HG03558 (cell line): ENCODE measurements around the gene DNLZ.

Experiments used
- ATAC-seq: cut with Tn5 transposase; IDR thresholded peaks from one replicate; pipeline ENCODE4 v1.9.1; 2021; ENCODE audit warnings: moderate number of reproducible peaks; ENCODE audit not compliant: unreplicated experiment; ENCODE audit errors: extremely low read depth

DNLZ gene

DNA sequence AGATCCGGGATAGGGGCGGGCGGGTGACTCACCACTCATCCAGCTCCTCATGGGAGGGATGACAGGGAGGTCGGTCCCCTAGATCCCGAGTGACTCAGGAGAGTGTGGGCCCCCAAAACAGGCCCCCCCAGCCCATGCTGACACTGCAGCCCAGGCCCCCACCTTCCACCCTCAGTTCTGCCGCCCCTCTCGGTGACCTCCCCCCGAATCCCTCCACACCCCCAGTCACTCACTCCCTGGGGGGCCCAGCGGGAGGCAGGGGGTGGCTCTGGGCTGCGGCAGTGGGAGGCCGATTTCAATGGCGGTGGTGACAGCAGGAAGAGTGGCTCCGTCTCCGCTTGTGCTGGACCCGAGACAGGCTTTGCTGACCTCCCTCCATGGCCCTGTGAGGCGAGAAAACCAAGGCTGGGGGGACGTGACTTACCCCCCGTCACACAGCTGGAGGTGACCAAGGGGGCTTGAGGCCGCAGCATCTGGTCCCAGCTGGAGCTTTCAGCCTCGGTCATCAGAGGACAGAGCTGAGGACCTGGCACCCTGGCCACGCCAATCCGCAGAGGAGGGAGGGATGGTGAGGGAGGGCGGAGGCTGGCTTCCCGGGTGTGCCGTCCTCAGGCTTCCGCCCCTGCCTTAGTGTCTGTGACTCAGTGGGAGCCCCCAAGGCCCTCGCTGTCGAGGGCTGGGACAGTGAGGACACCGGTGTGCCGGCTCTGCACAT lies 27.2 kb downstream of the DNLZ start:
- ATAC-seq = no peak

DNA sequence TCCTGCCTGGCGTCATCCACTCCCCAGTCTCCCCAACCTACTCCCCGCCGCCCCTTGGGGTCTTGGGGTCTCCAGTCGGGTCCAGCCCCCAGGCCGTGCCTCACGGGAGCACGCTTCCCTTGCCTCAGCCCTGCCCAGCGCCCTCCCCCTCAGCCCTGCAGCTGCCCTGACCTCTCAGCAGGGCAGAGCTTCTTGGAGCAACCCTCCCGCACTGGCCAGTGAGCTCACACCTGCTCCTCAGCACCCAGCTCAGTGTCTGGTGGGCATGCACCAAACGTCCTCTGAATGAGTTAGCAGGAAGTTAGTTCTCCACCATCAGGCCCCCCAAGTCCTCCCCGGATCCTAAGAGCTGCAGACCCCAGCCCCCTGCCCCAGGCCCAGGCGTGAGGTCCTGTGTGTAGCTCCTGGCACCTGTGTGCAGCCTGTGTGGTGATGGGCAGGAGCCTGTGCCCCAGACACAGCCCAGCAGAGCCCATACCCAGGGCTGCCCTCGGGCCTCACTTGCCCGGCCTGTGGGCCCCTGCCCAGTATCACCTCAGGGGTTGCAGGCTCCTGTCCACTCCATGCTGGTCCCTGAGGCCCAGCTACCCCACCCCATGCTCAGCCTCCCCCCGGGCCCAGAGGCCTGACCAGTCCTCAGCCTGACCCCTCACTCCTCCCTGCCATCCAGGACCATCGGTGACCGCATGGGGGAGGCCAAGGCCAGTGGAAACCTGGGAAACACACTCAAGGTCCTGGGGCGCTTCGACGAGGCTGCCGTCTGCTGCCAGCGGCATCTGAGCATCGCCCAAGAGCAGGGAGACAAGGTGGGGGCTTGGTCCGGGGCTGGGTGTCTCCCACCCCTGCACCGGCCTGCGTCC lies 28.0 kb downstream of the DNLZ start:
- ATAC-seq = no peak

DNA sequence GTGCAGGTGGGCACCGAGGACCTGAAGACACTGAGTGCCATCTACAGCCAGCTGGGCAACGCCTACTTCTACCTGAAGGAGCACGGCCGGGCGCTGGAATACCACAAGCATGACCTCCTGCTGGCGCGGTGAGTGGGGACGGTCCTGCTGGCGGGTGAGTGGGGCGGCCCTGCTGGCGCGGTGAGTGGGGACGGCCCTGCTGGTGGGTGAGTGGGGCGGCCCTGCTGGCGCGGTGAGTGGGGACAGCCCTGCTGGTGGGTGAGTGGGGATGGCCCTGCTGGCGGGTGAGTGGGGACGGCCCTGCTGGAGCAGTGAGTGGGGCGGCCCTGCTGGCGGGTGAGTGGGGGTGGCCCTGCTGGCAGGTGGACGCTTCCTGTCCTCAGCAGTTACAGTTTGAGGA lies 29.0 kb downstream of the DNLZ start:
- no peak for ATAC-seq

DNA sequence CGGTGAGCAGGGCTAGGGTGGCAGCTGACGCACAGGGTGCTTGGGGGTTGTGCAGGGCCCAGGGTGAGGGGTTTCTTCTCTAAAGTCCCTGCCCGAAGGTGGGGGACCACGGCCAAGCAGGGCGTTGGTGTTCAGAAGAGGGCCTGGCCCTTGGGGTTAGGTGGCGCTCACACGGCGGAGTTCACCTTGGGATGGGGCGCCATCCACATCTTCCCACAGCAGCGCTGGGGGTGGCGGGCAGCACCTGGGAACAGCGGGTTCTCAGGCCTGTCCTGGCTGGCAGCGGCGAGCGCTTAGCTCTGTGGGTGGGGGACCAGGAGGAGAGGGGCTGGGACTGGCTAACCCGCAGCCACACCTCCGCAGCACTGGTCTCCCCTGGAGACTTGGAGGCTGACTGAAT lies 30.1 kb downstream of the DNLZ start:
- no peak for ATAC-seq

DNA sequence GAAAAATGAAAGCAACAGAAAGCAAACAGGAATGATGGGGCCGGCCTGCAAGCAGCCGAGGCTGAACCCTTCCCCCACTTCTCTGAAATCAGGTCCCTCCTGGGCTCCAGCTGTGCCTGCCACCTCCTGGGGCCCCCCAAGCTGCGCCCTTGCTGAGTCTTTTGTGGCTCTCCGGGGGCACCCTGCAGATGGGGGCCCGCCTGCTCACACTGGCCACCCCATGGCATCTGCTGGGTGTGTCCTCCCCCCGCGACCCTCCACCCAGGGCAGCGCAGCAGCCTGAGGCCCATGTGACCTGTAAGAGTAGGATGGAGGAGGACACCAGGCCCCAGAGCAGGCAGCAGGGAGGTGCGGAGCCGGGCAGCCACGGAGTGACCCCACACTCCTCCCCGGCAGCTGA lies 30.5 kb downstream of the DNLZ start:
- no peak for ATAC-seq

DNA sequence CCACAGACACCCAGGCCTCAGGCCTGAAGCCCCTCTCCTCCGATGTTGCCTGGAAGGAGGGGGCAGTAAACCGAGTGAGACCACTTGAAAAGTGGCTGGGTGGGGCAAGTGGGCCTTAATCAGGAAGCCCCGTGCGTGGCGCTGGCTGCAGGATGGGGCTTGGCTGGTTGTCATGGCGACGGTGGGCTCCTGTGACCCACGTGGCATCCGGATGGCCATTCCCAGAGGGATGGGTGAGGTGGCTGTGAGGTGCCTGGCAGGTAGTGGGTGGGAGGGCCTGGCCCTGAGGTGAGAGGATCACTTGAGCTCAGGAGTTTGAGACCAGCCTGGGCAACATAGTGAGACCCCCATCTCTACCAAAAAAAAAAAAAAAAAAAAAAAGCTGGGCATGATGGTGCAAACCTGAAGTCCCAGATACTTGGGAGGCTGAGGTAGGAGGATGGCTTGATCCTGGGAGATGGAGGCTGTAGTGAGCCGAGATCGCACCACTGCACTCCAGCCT lies 31.0 kb downstream of the DNLZ start:
- ATAC-seq = no peak

DNA sequence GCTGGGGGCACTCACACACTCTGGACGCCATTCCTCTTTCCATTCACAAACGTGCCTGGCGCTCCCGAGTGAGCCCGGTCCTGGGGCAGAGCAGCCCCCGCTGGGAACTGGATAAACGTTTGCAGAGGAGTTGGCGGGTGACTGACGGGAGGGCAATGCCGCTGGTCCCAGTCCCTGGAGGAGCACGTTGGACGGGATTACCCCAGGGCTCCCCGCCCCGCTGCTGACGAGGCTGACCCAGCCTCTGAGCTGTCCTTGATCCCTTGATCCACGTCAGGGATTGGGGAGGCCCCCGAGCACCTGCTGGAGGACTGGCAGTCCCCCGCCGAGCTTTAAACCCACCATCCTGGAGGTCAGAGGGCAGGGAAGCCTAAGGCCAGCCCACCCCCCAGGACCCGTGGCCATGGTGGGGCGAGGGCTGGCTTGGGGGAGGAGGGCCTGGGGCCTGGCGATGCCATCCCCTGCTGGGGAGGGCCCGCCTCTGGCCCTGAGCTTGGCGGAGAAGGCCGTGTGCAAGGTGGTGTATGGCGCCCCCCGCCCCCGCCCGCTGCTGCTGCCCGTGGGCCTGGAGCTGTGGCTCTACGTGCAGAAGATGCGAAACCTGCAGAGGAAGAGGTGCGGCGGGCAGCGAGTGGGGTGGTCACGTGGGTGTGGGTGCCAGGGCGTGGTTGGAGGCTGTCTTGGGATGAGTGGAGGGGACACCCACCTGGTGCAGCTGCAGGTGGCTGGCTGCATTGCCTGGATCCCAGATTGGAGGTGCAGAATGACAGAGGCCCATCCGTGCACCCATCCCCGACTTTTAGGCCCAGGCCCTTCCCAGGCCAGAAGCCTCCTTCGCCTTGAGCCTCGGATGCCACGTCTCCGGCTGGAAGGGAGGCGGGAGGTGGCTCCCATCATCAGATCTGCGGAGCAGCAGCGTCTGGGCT lies 31.7 kb downstream of the DNLZ start:
- ATAC-seq = no peak

DNA sequence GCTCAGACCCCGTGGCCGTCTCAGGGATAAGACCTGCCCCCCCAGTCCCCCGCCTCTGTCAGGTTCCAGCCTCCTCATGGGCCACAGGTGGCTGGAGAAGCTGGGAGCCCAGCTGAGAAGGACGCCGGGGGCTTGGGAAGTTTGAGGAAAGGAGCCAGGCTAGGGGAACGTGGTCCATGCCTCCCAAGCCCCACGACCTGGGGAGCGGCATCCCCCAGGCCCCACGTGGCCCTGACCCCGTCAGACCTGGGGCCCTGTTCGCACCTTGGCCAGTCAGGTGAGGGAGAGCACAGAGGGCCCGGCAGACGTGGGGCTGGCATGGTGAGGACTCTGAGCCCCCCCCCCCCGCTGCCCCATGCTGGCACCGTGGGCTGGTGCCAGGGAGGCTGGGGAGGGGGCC lies 32.5 kb downstream of the DNLZ start:
- ATAC-seq = no peak

DNA sequence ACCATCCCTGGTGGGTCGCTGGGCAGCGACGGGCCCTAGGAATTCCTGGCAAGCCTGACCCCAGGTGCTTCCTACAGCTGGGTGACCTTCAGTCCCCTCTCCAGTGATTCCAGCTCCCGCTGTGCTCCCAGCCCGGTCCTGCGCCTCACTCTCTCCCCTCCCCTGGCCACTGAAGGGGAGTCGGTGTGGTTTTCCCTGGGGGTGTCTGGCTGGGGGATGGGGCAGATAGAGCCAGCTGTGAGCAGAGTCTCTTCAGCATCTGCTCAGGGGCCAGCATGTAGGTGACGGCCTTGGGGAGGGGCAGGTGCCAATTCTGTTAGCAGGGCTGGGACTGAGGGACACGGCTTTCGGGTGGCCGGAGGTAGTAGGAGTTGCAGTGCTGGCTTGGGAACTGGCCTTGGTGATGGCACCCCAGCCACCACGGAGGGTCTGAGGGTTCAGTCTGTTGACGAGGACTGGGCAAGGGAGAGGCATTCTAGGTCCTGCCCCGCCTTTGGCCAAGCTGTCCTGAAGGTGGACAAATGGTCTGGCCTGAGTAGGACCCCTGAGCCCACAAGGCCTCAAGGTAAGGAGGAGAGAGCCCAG lies 33.0 kb downstream of the DNLZ start:
- no peak for ATAC-seq

DNA sequence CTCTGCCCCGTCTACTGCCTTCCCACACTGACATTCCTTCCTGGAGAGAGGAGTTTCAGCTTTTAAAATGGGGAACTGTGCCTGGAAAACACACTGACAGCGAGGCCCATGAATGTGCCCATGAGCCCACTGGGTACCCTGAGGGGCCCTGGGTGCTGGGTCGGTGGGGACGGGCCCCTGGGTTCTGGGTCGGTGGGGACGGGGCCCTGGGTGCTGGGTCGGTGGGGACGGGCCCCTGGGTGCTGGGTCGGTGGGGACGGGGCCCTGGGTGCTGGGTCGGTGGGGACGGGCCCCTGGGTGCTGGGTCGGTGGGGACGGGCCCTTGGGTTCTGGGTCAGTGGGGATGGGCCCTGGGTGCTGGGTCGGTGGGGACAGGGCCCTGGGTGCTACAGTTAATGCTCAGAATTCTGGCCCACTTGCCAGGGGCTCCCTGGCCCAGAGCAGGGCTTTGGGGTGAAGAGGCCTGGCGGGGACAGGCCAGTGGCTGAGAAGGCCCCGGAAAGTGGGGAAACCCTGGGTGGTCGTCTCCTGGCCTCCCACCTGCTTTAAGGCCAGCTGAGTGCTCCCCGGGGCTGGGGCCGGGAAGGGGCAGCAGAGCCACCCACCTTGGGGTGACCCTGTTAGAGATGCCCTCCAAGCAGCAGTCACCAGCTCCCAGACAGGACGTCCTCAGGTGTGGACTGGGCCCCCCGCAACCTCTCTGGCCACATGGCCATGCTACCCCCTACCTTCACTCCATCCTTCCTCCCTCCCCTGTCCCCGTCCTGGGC lies 33.7 kb downstream of the DNLZ start:
- no peak for ATAC-seq

DNA sequence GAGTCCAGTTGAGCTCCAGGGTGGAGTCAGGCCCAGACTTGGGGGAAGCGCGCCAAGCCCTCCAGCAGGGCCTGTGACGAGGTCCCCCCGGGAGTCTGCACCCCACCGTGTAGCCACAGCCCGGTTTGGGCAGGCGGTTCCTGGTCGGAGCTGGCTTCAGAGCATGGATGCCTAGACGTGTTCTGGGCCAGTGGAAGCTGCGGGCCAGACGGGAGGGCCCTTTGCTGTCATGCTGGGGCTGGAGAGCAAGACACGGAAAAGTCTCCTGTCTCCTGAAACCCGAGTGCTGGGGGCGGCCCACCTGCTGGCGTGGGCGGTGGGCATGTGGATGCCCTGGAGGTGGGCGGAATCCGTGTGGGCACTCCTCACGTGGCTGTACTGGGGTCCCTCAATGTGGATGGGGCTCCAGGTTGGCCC lies 34.3 kb downstream of the DNLZ start:
- no peak for ATAC-seq

DNA sequence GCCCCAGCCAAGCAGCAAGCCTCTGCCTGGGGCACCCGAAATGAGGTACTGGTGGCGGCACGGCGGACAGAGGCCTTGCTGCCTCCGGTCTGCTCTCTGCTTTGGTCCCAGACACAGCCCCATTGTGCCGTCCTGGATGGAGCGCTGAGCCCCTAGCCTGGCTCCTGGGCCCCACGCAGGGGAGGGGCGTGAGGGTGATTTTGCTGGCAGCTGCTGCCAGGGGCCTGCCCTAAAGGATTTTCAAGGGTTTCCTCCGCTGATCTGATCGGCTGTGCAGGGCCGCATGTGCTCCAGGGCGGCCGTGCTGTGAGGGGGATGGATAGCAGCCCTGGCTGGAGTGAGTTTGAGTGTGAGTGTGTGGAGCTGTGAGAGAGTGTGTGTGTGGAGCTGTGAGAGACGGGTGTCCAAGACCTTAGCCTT lies 34.9 kb downstream of the DNLZ start:
- ATAC-seq = no peak

DNA sequence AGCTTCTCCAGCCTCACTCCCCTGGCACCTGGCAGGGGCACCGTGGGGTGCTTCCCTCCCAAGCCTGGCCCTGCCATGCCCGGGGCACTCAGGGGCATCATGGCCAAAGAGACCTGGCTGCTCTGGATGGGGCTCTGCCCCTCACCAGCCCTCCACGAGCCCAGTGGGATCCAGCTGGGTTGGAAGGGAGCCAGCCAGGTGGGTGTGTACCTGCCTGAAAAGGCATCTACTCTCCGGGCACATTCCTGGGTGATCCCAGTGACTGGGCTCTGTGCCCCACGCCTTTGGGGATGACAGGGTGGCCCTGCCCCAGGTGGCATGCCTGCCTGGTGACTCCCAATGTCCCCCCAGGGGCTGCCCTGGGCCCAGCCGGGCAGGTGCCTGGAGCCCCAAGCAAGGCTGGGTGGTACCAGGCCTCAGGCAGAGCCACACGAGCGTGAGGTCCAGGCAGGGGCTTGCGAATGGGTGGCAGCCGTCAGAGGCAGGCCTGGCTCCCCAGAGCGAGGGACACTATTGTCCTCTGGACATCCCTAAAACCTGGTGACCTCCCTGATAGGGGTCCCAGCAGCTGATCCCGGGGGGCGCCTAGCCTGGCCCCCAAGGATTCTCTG lies 35.4 kb downstream of the DNLZ start:
- ATAC-seq = no peak

DNA sequence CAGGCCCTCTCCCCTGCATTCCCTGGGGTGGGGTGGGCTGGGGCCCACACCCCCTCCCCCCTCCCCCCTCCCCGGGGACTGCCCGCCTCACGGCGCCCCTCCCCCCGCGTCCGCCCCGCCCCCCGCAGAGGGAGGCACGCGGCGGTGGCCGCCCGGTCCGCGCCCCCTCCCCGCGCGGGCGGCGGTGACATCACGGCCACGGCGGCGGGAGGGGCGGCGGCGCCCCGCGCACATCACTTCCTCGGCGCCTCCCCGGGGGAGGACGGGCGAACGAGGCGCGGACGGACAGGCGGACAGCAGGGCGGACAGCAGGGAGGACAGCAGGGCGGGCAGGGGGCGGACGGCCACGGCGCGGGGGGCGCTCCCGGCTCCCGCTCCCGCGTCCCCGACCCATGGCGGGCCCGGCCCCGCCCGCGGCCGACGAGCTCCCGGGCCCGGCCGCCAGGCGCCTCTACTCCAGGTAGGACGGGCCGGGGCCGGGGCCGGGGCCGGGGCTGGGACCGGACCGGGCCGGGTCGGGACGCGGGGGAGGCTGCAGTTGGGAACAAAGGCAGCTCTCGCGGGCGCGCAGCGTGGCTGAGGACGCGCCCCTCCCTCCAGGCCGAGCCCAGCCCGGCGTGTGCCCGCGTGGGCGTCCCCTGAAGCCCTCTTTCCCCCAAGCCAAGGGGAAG lies 36.1 kb downstream of the DNLZ start, which contains the start of gene GPSM1:
Gene GPSM1, plus strand, starts transcription at position 236 of the 671 bp plus-strand sequence. Its CDS starts 157 bp downstream, at position 393.
- ATAC-seq = no peak

DNA sequence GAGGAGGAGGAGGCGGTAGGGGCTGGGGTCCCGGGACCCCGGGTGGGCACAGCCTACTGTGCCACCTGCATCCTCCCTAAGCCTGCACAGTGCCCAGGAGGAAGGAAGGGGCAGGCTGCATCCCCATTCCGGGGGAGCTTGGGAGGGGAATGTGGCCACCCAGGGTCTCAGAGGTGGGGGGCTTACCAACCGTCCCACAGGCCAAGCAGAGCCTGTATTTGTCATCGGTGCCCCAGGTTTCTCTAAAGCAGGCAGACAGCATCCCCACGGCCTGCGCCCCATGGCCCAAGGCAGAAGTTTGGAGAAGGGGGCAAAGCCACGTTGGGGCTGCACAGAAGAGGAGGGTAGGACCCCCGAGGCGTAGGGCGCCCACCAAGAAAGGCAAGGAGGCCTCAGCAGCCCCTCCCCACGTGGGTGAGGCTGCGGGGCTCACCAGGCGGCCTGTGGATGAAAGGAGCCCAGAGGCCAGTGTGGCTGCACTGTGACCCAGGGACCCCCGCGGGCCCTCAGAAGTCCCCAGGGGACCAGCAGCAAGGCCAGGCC lies 36.7 kb downstream of the DNLZ start:
- ATAC-seq = no peak

DNA sequence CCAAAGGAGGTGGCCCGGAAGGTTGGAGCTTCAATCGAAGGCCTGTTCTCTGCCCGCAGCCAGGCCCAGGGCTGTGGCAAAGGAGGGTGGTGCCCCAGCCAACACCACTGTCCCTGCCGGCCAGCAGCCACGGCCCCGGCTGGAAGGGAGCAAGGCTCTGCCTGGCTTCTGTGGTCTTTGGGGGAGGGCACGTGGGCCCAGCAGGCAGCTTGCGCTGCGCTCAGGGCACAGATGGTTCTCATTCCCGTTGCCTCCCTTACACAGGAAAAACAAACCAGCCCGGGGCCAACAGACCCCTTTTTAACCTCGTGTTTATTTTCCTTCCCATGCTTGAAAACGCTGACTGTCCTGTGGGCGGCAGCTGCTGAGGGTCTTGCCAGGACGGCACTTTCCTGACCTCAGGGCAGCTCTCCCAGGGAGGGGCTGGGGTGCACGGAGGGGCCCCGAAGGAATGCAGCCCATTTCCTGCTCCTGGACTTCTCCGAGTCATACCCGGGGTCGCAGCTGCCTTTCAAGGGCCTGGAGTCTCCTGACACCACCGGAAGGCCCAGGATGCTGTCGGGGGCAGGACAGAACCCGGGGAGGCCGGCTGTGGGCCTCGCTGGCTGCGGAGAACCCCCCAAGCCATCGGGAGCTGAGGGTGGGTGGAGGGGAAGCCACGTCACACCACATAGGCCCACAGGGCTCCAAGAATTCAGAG lies 37.3 kb downstream of the DNLZ start:
- no peak for ATAC-seq

DNA sequence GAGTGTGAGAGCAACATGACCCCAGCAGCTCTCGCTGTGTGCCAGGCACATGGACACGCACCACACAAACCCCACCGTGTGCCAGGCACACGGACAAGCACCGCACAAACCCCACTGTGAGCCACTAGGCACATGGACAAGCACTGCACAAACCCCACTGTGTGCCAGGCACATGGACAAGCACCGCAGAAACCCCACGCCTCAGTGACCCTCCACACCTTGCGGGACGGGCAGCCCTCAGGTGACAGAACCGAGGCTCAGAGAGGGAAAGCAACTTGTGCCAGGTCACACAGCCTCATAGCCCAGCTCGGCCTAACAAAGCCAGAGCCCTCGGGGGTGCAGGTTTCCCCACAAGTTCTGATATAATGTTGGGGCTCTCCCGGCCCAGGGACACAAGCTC lies 38.2 kb downstream of the DNLZ start:
- ATAC-seq = no peak
